RWPE1 (cell line): ENCODE measurements around the gene HMG20B.
"Not testable (repeated sequence)": the region's sequence is repeated elsewhere in the genome, so short reads cannot be mapped to it uniquely, and the experiment has no call there.

Experiments used
- CTCF ChIA-PET: fragments of 350-600 bp; sonication (Branson Sonifier 250); formaldehyde crosslinking; extraction: SDS; loops from one replicate; lab custom pipeline; 2021; lab: Yijun Ruan, JAX
- POLR2A ChIA-PET: fragments of 400-600 bp; formaldehyde crosslinking; extraction: SDS; loops from one replicate; lab custom pipeline; 2020; ENCODE audit warnings: antibody characterized with exemption; ENCODE audit not compliant: low non-redundant PET; lab: Yijun Ruan, JAX
- DNase-seq: peaks from one replicate; pipeline ENCODE4 v3.0.0; 2012; ENCODE audit warnings: low spot score
- H3K27ac ChIP-seq: fragments of 450-650 bp; 2 replicates; pipeline ENCODE4 v1.5.1; 2017
- TF ChIP-seq, protein P1 (sequence below): fragments of 450-650 bp; conservative IDR thresholded peaks from 2 replicates; pipeline ENCODE4 v1.5.1; 2017; ENCODE audit warnings: low read depth, mild to moderate bottlenecking

Gene HMG20B

GRCh38 chr19:3565139-3565538 is 7.6 kb upstream of the HMG20B start:
- TF ChIP-seq, protein P1, sequence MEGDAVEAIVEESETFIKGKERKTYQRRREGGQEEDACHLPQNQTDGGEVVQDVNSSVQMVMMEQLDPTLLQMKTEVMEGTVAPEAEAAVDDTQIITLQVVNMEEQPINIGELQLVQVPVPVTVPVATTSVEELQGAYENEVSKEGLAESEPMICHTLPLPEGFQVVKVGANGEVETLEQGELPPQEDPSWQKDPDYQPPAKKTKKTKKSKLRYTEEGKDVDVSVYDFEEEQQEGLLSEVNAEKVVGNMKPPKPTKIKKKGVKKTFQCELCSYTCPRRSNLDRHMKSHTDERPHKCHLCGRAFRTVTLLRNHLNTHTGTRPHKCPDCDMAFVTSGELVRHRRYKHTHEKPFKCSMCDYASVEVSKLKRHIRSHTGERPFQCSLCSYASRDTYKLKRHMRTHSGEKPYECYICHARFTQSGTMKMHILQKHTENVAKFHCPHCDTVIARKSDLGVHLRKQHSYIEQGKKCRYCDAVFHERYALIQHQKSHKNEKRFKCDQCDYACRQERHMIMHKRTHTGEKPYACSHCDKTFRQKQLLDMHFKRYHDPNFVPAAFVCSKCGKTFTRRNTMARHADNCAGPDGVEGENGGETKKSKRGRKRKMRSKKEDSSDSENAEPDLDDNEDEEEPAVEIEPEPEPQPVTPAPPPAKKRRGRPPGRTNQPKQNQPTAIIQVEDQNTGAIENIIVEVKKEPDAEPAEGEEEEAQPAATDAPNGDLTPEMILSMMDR, result no peak
- no peak overlapping the region for H3K27ac ChIP-seq
- POLR2A ChIA-PET, result no interaction called here
- no peak for DNase-seq
- CTCF ChIA-PET, result interaction anchor here (1.3 kb wide), 1 partner anchor 20 kb away, joined by 4 read pairs; no protein-coding TSS in a partner anchor

- H3K27ac ChIP-seq, result peak overlapping the region; percentile 81
- DNase-seq, POLR2A ChIA-PET: not testable (repeated sequence)
- CTCF ChIA-PET, result interaction anchor here (0.7 kb wide), 1 partner anchor 14 kb away, joined by 5 read pairs; no protein-coding TSS in a partner anchor
These were observed 2.7 kb upstream of the HMG20B start for GRCh38 chr19:3570042-3570441.

DNA sequence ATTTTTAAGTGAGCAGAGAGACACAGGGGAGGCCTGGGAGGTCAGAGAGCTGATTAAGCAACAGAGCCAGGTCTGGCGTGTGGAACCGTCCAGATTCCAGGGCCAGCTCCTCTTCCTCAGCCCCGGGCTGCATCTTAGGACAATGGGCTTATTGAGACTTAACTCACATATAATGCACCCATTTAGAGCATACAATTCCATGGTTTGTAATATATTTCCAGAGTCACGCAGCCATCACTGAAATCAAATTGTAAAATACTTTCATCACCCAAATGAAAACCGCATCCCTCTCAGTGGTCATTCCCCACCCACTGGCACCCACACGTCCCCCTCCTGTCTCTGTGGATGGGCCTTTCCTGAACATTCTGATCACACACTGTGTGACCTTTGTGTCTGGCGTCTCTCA is 2.1 kb upstream of the HMG20B start:
- ChIA-PET CTCF (interaction anchor here (0.7 kb wide), 1 partner anchor 14 kb away, joined by 5 read pairs; no protein-coding TSS in a partner anchor), POLR2A (no interaction called here)
- H3K27ac ChIP-seq, result peak overlapping the region; percentile 81
- no peak for DNase-seq
- TF ChIP-seq, protein P1, result no peak

- peak overlapping the region; percentile 81 for H3K27ac ChIP-seq
- POLR2A ChIA-PET, result no interaction called here
- TF ChIP-seq, protein P1, result no peak
- DNase-seq, result peak; percentile 93
- CTCF ChIA-PET, result no interaction called here
These were observed 451 bp upstream of the HMG20B start for GRCh38 chr19:3572132-3572854.

- CTCF ChIA-PET, result interaction anchor here (1.1 kb wide), 1 partner anchor 29 kb away, joined by 3 read pairs; no protein-coding TSS in a partner anchor
- peak overlapping the region; percentile 81 for H3K27ac ChIP-seq
- no peak for DNase-seq
- TF ChIP-seq, protein P1, result no peak
- POLR2A ChIA-PET, result no interaction called here
These were observed 566 bp downstream of the HMG20B start for GRCh38 chr19:3573162-3573857.

DNA sequence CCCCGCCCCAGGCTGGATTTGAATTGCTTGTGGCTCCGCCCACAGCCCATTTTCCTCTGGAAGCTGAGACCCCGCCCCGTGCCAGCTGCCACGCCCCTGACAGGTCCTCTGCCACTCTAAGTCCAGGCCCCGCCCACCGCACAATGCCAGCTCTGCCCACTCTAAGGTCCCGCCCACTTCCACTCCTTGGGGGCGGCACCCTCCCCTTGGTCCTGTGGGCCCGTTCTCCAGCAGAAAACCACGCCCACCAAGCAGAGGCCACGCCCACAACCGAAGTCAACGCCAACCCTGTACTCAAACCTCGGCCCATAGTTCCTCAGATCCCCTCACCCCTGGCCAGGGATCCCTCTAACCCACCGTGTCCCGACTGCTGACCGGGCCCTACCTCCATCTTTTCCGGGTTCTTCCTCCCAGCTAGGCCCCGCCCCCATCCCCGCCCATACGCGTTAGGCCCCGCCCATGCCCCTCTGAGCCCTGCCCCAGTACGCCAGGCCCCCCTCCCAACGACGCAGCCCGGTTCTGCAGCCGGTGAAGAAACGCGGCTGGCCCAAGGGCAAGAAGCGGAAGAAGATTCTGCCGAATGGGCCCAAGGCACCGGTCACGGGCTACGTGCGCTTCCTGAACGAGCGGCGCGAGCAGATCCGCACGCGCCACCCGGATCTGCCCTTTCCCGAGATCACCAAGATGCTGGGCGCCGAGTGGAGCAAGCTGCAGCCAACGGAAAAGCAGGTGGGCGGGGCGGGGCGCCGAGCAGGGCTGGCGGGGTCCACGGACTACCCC is 1.3 kb downstream of the HMG20B start:
- TF ChIP-seq, protein P1, result no peak
- H3K27ac ChIP-seq, result peak overlapping the region; percentile 81
- peak; percentile 89 for DNase-seq
- POLR2A ChIA-PET, result interaction anchor here (0.5 kb wide), 1 partner anchor 20 kb away, joined by 3 read pairs; no protein-coding TSS in a partner anchor
- CTCF ChIA-PET, result interaction anchor here (1.1 to 1.6 kb wide), 2 partner anchors 11 to 29 kb away, joined by 3 to 4 read pairs; partner anchors contain the start of gene GIPC3
